Activated CD8-positive, alpha-beta memory T cell treated with anti-CD3 and anti-CD28 coated beads, Interleukin-2, amount 50 U/mL, for 1 hour (primary cell): ENCODE results near the gene LYRM7.
"Not testable (repeated sequence)": the region's sequence is repeated elsewhere in the genome, so short reads cannot be mapped to it uniquely, and the experiment has no call there.

ENCODE experiments used
- DNase-seq: peaks from one replicate; pipeline ENCODE4 v3.0.0-alpha.2; 2020; ENCODE audit errors: extremely low read depth

The LYRM7 gene

DNA sequence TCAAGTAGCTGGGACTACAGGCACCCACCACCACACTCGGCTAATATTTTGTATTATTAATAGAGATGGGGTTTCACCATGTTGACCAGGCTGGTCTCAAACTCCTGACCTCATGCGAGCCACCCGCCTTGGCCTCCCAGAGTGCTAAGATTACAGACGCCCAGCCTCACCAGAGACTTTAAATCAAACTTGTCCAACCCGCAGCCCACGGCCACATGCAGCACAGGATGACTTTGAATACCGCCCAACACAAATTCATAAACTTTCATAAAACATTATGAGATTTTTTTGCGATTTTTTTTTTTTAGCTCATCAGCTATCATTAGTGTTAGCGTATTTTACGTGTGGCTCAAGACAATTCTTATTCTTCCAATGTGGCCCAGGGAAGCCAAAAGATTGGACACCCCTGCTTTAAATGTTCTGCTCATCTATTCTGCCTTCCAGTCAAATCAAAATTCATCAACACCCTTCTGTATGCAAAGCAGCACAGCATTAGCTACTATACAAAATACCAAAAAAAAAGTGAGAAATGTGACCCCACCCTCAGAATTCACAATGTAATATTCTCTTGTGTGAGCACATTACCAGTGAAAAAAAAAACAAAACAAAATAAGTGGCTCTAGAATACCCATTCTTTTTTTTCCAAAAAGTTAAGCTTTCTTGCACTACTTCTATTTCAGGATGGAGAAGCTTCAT lies 50.4 kb downstream of the LYRM7 start:
- DNase-seq = no peak

GRCh38 chr5:131221888-131222287 lies 51.1 kb downstream of the LYRM7 start:
- no peak for DNase-seq

- DNase-seq = no peak
These were observed 52.0 kb downstream of the LYRM7 start for GRCh38 chr5:131222731-131223130.

GRCh38 chr5:131223751-131224386 lies 53.1 kb downstream of the LYRM7 start:
- no peak for DNase-seq

- DNase-seq = no peak
These were observed 53.9 kb downstream of the LYRM7 start for GRCh38 chr5:131224387-131225201.

DNA sequence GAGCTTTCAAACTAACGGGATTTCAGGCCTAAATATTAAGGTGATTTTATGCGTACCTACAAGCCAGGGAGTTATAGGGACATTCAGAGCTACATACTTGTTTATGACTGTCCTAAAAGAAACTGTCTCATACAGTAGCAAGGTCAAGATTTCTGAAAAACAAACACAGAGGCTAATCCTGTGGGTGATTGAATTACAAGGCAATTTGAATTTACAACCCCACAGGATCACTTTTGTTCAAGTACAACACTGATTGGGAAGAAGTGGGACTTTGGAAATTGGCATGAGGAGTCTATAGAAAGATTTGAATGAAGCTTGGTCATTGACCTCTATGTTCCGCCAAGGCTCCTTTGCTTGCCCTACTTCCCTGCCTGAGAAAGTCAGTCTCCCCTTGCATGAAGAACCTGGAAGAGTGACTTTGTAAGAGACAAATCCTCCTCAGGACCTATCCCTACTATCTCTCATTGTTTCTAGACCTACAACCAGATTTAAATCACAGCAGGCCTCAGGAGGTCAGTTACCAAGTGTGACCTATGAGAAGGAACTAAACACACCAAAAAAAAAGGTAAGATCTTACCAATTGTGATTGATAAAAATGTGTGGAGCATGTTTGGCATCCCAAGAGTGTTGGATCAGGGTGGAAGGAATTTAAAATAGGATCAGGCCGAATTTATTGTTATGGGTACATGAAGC lies 54.7 kb downstream of the LYRM7 start:
- no peak for DNase-seq

DNA sequence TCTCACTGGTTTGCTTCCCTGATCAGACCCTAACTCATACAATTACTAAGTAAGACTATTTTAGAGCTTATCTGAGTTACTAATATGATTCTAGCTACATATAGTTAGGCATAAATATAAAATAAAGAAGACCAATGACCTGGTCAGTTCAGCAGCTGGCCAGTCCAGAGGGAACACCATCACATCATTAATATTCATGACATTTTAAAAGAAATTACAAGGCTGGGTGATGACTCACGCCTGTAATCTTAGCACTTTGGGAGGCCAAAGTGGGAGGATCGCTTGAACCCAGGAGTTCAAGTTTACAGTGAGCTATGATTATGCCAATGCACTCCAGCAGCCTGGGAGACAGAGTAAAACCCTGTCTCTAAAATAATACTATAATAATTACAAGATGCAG lies 56.2 kb downstream of the LYRM7 start:
- no peak for DNase-seq

DNA sequence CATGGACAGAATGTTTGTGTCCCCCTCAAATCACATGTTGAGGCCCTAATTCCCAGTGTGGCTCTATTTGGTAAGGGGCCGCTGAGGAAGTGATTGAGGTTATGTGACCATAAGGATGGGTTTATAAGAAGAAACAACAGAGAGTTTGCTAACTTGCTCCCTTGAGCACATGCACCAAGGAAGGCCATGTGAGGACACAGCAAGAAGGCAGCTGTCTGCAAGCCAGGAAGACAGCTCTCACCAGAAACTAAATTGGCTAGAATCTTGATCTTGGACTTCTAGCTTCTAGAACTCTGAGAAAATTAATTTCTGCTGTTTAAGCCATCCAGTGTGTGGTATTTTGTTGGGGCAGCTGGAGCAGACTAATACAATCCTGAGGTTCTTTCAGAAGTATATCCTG lies 57.9 kb downstream of the LYRM7 start:
- no peak for DNase-seq

GRCh38 chr5:131229623-131230022 lies 58.9 kb downstream of the LYRM7 start:
- DNase-seq = no peak

- DNase-seq = no peak
These were observed 59.7 kb downstream of the LYRM7 start for GRCh38 chr5:131230406-131230805.

GRCh38 chr5:131239686-131240085 lies 68.9 kb downstream of the LYRM7 start:
- no peak for DNase-seq

GRCh38 chr5:131242728-131243255 lies 72.0 kb downstream of the LYRM7 start:
- DNase-seq = no peak

DNA sequence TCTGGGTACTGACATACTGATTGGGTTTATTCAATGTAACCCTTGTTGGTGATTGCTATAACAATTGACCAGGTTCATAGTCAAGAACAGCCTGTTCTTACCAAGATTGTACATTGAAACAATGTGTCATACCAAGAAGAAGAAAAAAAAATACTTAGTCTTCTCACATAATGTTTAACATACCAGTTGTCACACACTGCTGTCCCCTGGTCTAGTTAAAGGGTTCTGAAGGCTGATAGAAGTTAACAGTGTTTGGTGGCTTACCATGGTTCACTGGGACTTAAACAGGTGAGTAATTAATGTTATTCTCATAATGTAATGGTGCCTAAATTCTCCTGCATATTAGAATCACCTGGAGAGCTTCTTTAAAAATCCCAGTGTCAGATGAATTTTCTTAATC lies 74.6 kb downstream of the LYRM7 start:
- no peak for DNase-seq

GRCh38 chr5:131245948-131246347 lies 75.2 kb downstream of the LYRM7 start:
- DNase-seq = no peak

- DNase-seq = no peak
These were observed 75.8 kb downstream of the LYRM7 start for GRCh38 chr5:131246504-131246903.

GRCh38 chr5:131250751-131251475 lies 80.2 kb downstream of the LYRM7 start:
- no peak for DNase-seq

GRCh38 chr5:131252824-131253171 lies 82.1 kb downstream of the LYRM7 start:
- DNase-seq = peak; percentile 70

GRCh38 chr5:131254025-131254424 lies 83.3 kb downstream of the LYRM7 start:
- DNase-seq = not testable (repeated sequence)

- no peak for DNase-seq
These were observed 84.0 kb downstream of the LYRM7 start for GRCh38 chr5:131254741-131255140.
